HCT116 (cell line): Measurements from ENCODE around the gene CCDC198. TPM values are rescaled to one million over a fixed set of nuclear protein-coding genes. Genes with fewer than 3 reads are reported as not detected.

ENCODE experiments used
- ATAC-seq: fragments of 200-7000 bp; cut with Tn5 transposase; 2 replicates; pipeline ENCODE4 v1.9.1; 2020; ENCODE audit warnings: mild to moderate bottlenecking, moderate library complexity
- BruUV-seq: library from RNA; stranded (reverse); fragments of 400-500 nt; replicated peaks from 2 replicates; lab custom pipeline; 2021; lab: Mats Ljungman, UMichigan
- CTCF ChIA-PET: fragments of 300-600 bp; sonication (Branson Sonifier 250); formaldehyde crosslinking; loops from one replicate; lab custom pipeline; 2021; ENCODE audit warnings: antibody characterized with exemption; lab: Charles Lee
- POLR2A ChIA-PET: fragments of 300-600, 350-600 bp; sonication (Branson Sonifier 250); formaldehyde crosslinking; loops from one replicate; lab custom pipeline; 2021; ENCODE audit warnings: antibody characterized with exemption; lab: Charles Lee
- RAD21 ChIA-PET, 2 experiments: fragments of 300-600 bp; sonication (Branson Sonifier 250); formaldehyde crosslinking; loops; one replicate each; lab custom pipeline; 2023; ENCODE audit warnings: low total read pairs in 2 of 2; ENCODE audit not compliant: uncharacterized antibody in 2 of 2, unreplicated experiment in 2 of 2, low non-redundant PET in 1 of 2; lab: Charles Lee
- DNase-seq: peaks from one replicate; pipeline ENCODE4 v3.0.0-alpha.2; 2010; ENCODE audit warnings: low read depth, low spot score
- H2AFZ ChIP-seq: fragments of 200-600 bp; shearing (Covaris generic), sonication (generic); 2 replicates; pipeline ENCODE4 v1.6.1; 2017; ENCODE audit warnings: low read depth, mixed run types, mixed read lengths, antibody characterized with exemption, low read length; ENCODE audit not compliant: poor library complexity, severe bottlenecking
- H3K27ac ChIP-seq: 2 replicates; pipeline ENCODE4 v1.5.1; 2012; ENCODE audit warnings: low read depth, low read length
- H3K27me3 ChIP-seq: fragments of 200-600 bp; sonication (generic); 2 replicates; pipeline ENCODE4 v1.6.1; 2016; ENCODE audit warnings: mixed run types, low read length, mixed read lengths; ENCODE audit not compliant: insufficient read depth
- H3K36me3 ChIP-seq, 2 experiments: fragments of 200-500 bp in 1 of 2; fragments of 200-600 bp in 1 of 2; sonication (Bioruptor generic) in 1 of 2; sonication (generic) in 1 of 2; 2 replicates each; pipeline versions ENCODE4 v1.5.1 to v1.6.1; 2014 to 2016; ENCODE audit warnings: low read length in 2 of 2, inconsistent platforms in 1 of 2, mixed read lengths in 1 of 2, mixed run types in 1 of 2; ENCODE audit not compliant: insufficient read depth in 2 of 2, control insufficient read depth in 1 of 2
- H3K4me1 ChIP-seq, 2 experiments: fragments of 200-600 bp in 1 of 2; sonication (generic) in 1 of 2; 2 replicates each; pipeline versions ENCODE4 v1.5.1 to v1.6.1; 2012 to 2017; ENCODE audit warnings: low read length in 2 of 2, inconsistent platforms in 1 of 2, mild to moderate bottlenecking in 1 of 2, mixed read lengths in 1 of 2, mixed run types in 1 of 2, moderate library complexity in 1 of 2; ENCODE audit not compliant: insufficient read depth in 2 of 2, control insufficient read depth in 1 of 2
- H3K4me2 ChIP-seq: fragments of 200-600 bp; sonication (generic); 2 replicates; pipeline ENCODE4 v1.6.1; 2017; ENCODE audit warnings: mixed run types, low read length, mixed read lengths
- H3K4me3 ChIP-seq, 2 experiments: fragments of 200-600 bp in 1 of 2; sonication (generic) in 1 of 2; replicated peaks in 1 of 2; 2 replicates each; pipeline ENCODE4 v1.5.1; 2011 to 2016; ENCODE audit warnings: low read length in 2 of 2, control low read depth in 1 of 2, low read depth in 1 of 2, mild to moderate bottlenecking in 1 of 2, mixed read lengths in 1 of 2, mixed run types in 1 of 2
- H3K79me2 ChIP-seq: fragments of 200-600 bp; sonication (generic); 2 replicates; pipeline ENCODE4 v1.6.1; 2017; ENCODE audit warnings: mild to moderate bottlenecking, mixed run types, low read length, moderate library complexity, mixed read lengths; ENCODE audit not compliant: insufficient read depth
- H3K9ac ChIP-seq: fragments of 200-600 bp; sonication (generic); 2 replicates; pipeline ENCODE4 v1.6.1; 2016; ENCODE audit warnings: low read length, mixed read lengths
- H3K9me2 ChIP-seq: fragments of 200-600 bp; sonication (generic), shearing (Covaris generic); 2 replicates; pipeline ENCODE4 v1.6.1; 2017; ENCODE audit warnings: mixed run types, mild to moderate bottlenecking, moderate library complexity; ENCODE audit not compliant: insufficient read depth
- H3K9me3 ChIP-seq, 2 experiments: fragments of 200-500 bp in 1 of 2; fragments of 200-600 bp in 1 of 2; sonication (Bioruptor generic) in 1 of 2; sonication (generic) in 1 of 2; 2 replicates each; pipeline ENCODE4 v1.6.1; 2014 to 2017; ENCODE audit warnings: low read length in 2 of 2, mixed read lengths in 2 of 2, inconsistent platforms in 1 of 2, low read depth in 1 of 2, mild to moderate bottlenecking in 1 of 2, mixed run types in 1 of 2, moderate library complexity in 1 of 2; ENCODE audit not compliant: control insufficient read depth in 1 of 2, insufficient read depth in 1 of 2
- H4K20me1 ChIP-seq: fragments of 200-600 bp; sonication (generic), shearing (Covaris generic); 2 replicates; pipeline ENCODE4 v1.6.1; 2017; ENCODE audit warnings: mixed run types, mild to moderate bottlenecking, moderate library complexity; ENCODE audit not compliant: insufficient read depth
- CBX3 ChIP-seq: IDR thresholded peaks from 2 replicates; pipeline ENCODE4 v1.6.1; 2012; ENCODE audit warnings: low read depth
- EGR1 ChIP-seq: IDR thresholded peaks from 2 replicates; pipeline ENCODE4 v1.6.1; 2012; ENCODE audit warnings: low read depth
- ELF1 ChIP-seq: IDR thresholded peaks from 2 replicates; pipeline ENCODE4 v1.6.1; 2012; ENCODE audit warnings: low read depth, borderline replicate concordance
- EZH2 ChIP-seq: fragments of 200-600 bp; sonication (generic); IDR thresholded peaks from 2 replicates; pipeline ENCODE4 v1.6.1; 2017; ENCODE audit warnings: antibody characterized with exemption, mixed run types
- EZH2phosphoT487 ChIP-seq: fragments of 200-600 bp; IDR thresholded peaks from 2 replicates; pipeline ENCODE4 v1.6.1; 2018; ENCODE audit warnings: antibody characterized with exemption, borderline replicate concordance
- FOSL1 ChIP-seq: IDR thresholded peaks from 2 replicates; pipeline ENCODE4 v1.6.1; 2012; ENCODE audit warnings: low read depth
- JUND ChIP-seq: IDR thresholded peaks from 2 replicates; pipeline ENCODE4 v1.6.1; 2012
- SRF ChIP-seq: IDR thresholded peaks from 2 replicates; pipeline ENCODE4 v1.6.1; 2012; ENCODE audit warnings: low read depth
- TCF7L2 ChIP-seq: IDR thresholded peaks from 2 replicates; pipeline ENCODE4 v1.7.0; 2011; ENCODE audit warnings: borderline replicate concordance, inconsistent platforms; ENCODE audit not compliant: insufficient read depth, insufficient read length; ENCODE audit errors: extremely low read depth
- YY1 ChIP-seq: IDR thresholded peaks from 2 replicates; pipeline ENCODE4 v1.6.1; 2011; ENCODE audit warnings: low read length, low read depth, moderate library complexity, mild to moderate bottlenecking; ENCODE audit not compliant: insufficient replicate concordance; ENCODE audit errors: extremely low read depth
- ZFX ChIP-seq: fragments of 450-650 bp; IDR thresholded peaks from 2 replicates; pipeline ENCODE4 v1.6.1; 2017
- ZNF274 ChIP-seq: fragments of 200-500 bp; sonication (Bioruptor generic); IDR thresholded peaks from 2 replicates; pipeline ENCODE4 v1.6.1; 2014; ENCODE audit warnings: mild to moderate bottlenecking, low read depth, low read length, inconsistent platforms
- intact Hi-C: fragments of 100-400 bp; cut with micrococcal nuclease; formaldehyde crosslinking; loops from 2 replicates; pipeline ENCODE4 v1.10.0; 2022
- total RNA-seq: library from RNA; stranded (reverse); gene quantifications from one replicate; pipeline ENCODE4 v1.2.1, GENCODE V29; 2021; ENCODE audit not compliant: unreplicated experiment
- TF ChIP-seq, protein P1 (sequence below), 3 experiments: fragments of 200-600 bp in 1 of 3; sonication (generic) in 1 of 3; IDR thresholded peaks in 2 of 3; conservative IDR thresholded peaks in 1 of 3; 2 replicates each; pipeline ENCODE4 v1.5.1; 2012 to 2017; ENCODE audit warnings: low read depth in 2 of 3, low read length in 2 of 3, antibody characterized with exemption in 1 of 3, borderline replicate concordance in 1 of 3, control low read depth in 1 of 3, mild to moderate bottlenecking in 1 of 3, mixed read lengths in 1 of 3, mixed run types in 1 of 3, moderate library complexity in 1 of 3; ENCODE audit not compliant: insufficient read depth in 1 of 3

Gene CCDC198
- total RNA-seq, 1 experiment from 2014 or later = not detected

DNA sequence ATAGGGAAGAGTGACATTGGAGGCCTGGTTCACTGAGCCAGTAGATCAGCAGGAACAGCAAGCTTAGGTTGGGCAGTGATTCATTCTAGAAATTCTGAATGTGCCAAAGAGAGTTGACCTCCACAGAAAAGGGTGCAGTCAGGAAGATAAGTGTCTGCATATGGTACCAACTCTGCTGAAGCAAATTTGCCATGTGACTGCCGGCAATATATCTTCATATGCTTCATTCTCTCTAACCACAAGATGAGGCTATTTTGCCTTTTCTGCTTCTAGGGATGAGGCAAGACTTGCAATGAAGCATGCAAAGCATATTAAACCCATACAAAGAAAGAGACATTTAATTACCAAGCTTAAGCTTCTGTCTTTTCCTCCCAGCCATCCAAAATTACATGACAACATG is 13.6 kb downstream of the CCDC198 start (continued):
- TF ChIP-seq ZFX = no peak
- no peak for TF ChIP-seq EGR1
- no peak for TF ChIP-seq CBX3
- TF ChIP-seq SRF = no peak
- no peak for TF ChIP-seq ELF1
- TF ChIP-seq, protein P1, sequence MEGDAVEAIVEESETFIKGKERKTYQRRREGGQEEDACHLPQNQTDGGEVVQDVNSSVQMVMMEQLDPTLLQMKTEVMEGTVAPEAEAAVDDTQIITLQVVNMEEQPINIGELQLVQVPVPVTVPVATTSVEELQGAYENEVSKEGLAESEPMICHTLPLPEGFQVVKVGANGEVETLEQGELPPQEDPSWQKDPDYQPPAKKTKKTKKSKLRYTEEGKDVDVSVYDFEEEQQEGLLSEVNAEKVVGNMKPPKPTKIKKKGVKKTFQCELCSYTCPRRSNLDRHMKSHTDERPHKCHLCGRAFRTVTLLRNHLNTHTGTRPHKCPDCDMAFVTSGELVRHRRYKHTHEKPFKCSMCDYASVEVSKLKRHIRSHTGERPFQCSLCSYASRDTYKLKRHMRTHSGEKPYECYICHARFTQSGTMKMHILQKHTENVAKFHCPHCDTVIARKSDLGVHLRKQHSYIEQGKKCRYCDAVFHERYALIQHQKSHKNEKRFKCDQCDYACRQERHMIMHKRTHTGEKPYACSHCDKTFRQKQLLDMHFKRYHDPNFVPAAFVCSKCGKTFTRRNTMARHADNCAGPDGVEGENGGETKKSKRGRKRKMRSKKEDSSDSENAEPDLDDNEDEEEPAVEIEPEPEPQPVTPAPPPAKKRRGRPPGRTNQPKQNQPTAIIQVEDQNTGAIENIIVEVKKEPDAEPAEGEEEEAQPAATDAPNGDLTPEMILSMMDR (IDR thresholded peaks at IDR 0.05 in 2 of 3, conservative IDR thresholded peaks at IDR 0.05 in 1 of 3; ENCODE audit: borderline replicate concordance in 1 of 3, insufficient read depth in 1 of 3, low read depth in 2 of 3, low read length in 2 of 3) = no peak
- TF ChIP-seq JUND = no peak
- TF ChIP-seq EZH2phosphoT487 = no peak
- no peak for TF ChIP-seq TCF7L2
- TF ChIP-seq EZH2 = no peak

DNA sequence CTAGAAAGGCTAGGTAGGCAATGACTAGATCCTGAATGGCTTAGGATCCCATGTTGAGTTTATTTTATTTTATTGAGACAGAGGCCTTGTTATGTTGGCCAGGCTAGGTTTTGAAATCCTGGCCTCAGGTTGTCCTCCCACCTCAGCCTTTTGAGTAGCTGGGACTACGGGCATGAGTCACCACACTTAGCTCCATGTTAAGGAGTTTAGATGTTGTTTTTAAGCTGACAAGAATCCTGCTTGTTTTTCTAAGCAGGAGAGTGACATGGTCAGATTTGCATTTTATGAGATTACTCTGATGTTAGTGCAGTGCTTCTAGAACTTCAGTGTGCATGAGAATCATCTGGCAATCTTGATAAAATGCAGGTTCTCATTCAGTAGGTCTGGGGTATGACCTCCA is 14.5 kb downstream of the CCDC198 start:
- peaks cover 57% of the 10 kb centered on the region for H3K27me3 ChIP-seq
- H3K9ac ChIP-seq = no peak overlapping the region
- no peaks in the 10 kb centered on the region for H3K79me2 ChIP-seq
- no peaks in the 10 kb centered on the region for H4K20me1 ChIP-seq
- intact Hi-C loops = no loop called here
- H3K9me3 ChIP-seq = no peaks in the 10 kb centered on the region
- no peak overlapping the region for H3K4me3 ChIP-seq
- no peaks in the 10 kb centered on the region for H3K36me3 ChIP-seq
- CTCF ChIA-PET = no interaction called here
- no peak overlapping the region for H2AFZ ChIP-seq
- no peak overlapping the region for H3K27ac ChIP-seq
- DNase-seq (no peak), ATAC-seq (no peak)
- H3K9me2 ChIP-seq = no peaks in the 10 kb centered on the region
- POLR2A ChIA-PET = no interaction called here
- RAD21 ChIA-PET = no interaction called here
- H3K4me2 ChIP-seq = no peak overlapping the region
- TF ChIP-seq YY1 (no peak), ZNF274 (no peak), FOSL1 (no peak), CBX3 (no peak)
- no peaks in the 10 kb centered on the region for H3K4me1 ChIP-seq
- no TSS peak for BruUV-seq
